IMR-90 (cell line): ENCODE results near the gene ENOX1.

ENCODE experiments used
- BHLHE40 ChIP-seq: fragments of 150-350 bp; IDR thresholded peaks from 2 replicates; pipeline ENCODE4 v1.6.1; 2016; ENCODE audit warnings: mild to moderate bottlenecking, low read depth, low read length
- CEBPB ChIP-seq: IDR thresholded peaks from 2 replicates; pipeline ENCODE4 v1.6.1; 2012; ENCODE audit warnings: low read depth, low read length, improper control_type of control experiment
- CHD1 ChIP-seq: IDR thresholded peaks from 2 replicates; pipeline ENCODE4 v1.6.1; 2012; ENCODE audit warnings: low read depth, low read length, improper control_type of control experiment
- FOS ChIP-seq: fragments of 150-350 bp; IDR thresholded peaks from 2 replicates; pipeline ENCODE4 v1.6.1; 2016; ENCODE audit warnings: low read depth, low read length
- MAZ ChIP-seq: IDR thresholded peaks from 2 replicates; pipeline ENCODE4 v1.6.1; 2012; ENCODE audit warnings: low read depth, mild to moderate bottlenecking, low read length, improper control_type of control experiment, moderate library complexity, borderline replicate concordance
- MXI1 ChIP-seq: IDR thresholded peaks from 2 replicates; pipeline ENCODE4 v1.6.1; 2012; ENCODE audit warnings: low read depth, mild to moderate bottlenecking, low read length, moderate library complexity, borderline replicate concordance
- POLR2A ChIP-seq: IDR thresholded peaks from 2 replicates; pipeline ENCODE4 v1.6.1; 2012; ENCODE audit warnings: mild to moderate bottlenecking, low read depth, low read length
- RCOR1 ChIP-seq: IDR thresholded peaks from 2 replicates; pipeline ENCODE4 v1.6.1; 2012; ENCODE audit warnings: mild to moderate bottlenecking, low read length, improper control_type of control experiment; ENCODE audit not compliant: insufficient replicate concordance
- SMC3 ChIP-seq: fragments of 150-350 bp; IDR thresholded peaks from 2 replicates; pipeline ENCODE4 v1.6.1; 2016; ENCODE audit warnings: low read depth, mild to moderate bottlenecking, antibody characterized with exemption, low read length, moderate library complexity
- TF ChIP-seq, protein P1 (sequence below): conservative IDR thresholded peaks from 2 replicates; pipeline ENCODE4 v1.5.1; 2012; ENCODE audit warnings: mild to moderate bottlenecking, low read depth, low read length, improper control_type of control experiment
- TF ChIP-seq, protein P2 (sequence below): fragments of 150-350 bp; IDR thresholded peaks from 2 replicates; pipeline ENCODE4 v1.6.1; 2016; ENCODE audit warnings: low read depth, mild to moderate bottlenecking, low read length, moderate library complexity, borderline replicate concordance

DNA sequence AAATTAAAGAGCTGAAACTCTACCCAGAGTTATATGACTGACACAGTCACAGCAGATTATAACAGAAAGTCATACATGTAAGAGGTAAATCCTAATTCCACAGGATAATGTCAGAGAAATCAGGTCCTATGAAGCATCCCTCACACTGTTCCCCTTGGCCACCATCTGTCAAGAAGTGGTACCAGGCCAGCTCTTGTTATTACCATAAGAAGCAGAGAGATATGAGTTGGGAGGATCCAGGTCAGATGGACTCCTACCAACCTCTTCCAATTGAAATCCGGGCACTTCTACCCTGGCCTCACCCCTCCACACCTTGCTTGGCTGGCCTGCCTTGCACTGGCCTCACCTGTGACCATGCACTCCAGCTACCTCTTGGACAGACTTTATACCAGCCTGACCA, 410.2 kb downstream of the ENOX1 start:
- TF ChIP-seq CEBPB (no peak), POLR2A (no peak), CHD1 (no peak), BHLHE40 (no peak), MAZ (no peak), RCOR1 (no peak), FOS (no peak), SMC3 (no peak), MXI1 (no peak)
- TF ChIP-seq, protein P1, sequence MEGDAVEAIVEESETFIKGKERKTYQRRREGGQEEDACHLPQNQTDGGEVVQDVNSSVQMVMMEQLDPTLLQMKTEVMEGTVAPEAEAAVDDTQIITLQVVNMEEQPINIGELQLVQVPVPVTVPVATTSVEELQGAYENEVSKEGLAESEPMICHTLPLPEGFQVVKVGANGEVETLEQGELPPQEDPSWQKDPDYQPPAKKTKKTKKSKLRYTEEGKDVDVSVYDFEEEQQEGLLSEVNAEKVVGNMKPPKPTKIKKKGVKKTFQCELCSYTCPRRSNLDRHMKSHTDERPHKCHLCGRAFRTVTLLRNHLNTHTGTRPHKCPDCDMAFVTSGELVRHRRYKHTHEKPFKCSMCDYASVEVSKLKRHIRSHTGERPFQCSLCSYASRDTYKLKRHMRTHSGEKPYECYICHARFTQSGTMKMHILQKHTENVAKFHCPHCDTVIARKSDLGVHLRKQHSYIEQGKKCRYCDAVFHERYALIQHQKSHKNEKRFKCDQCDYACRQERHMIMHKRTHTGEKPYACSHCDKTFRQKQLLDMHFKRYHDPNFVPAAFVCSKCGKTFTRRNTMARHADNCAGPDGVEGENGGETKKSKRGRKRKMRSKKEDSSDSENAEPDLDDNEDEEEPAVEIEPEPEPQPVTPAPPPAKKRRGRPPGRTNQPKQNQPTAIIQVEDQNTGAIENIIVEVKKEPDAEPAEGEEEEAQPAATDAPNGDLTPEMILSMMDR, result no peak
- TF ChIP-seq, protein P2, sequence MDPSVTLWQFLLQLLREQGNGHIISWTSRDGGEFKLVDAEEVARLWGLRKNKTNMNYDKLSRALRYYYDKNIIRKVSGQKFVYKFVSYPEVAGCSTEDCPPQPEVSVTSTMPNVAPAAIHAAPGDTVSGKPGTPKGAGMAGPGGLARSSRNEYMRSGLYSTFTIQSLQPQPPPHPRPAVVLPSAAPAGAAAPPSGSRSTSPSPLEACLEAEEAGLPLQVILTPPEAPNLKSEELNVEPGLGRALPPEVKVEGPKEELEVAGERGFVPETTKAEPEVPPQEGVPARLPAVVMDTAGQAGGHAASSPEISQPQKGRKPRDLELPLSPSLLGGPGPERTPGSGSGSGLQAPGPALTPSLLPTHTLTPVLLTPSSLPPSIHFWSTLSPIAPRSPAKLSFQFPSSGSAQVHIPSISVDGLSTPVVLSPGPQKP, result no peak
